A549 (cell line): Measurements from ENCODE around the gene SSTR3. TPM values are rescaled to one million over a fixed set of nuclear protein-coding genes. Genes with fewer than 3 reads are reported as not detected.

Experiments used
- ATAC-seq, 2 experiments: fragments of 200-7000 bp in 1 of 2; fragments of >200 bp in 1 of 2; cut with Nextera tagmentation in 1 of 2; cut with Tn5 transposase in 1 of 2; 3 replicates each; pipeline versions ENCODE4 v1.8.0 to v1.9.1; 2018 to 2020; ENCODE audit warnings: mild to moderate bottlenecking in 1 of 2, moderate library complexity in 1 of 2
- CTCF ChIA-PET: fragments of 300-600 bp; sonication (Branson Sonifier 250); formaldehyde crosslinking; extraction: SDS; loops from one replicate; lab custom pipeline; 2021; ENCODE audit warnings: antibody characterized with exemption, inconsistent platforms; lab: Yijun Ruan, JAX
- POLR2A ChIA-PET: fragments of 350-600 bp; formaldehyde crosslinking; extraction: SDS; loops from one replicate; lab custom pipeline; 2021; ENCODE audit warnings: antibody characterized with exemption, inconsistent platforms; lab: Yijun Ruan, JAX
- DNase-seq, 2 experiments: peaks; one replicate each; pipeline versions ENCODE4 v3.0.0 to v3.0.0-alpha.2; 2011 to 2016; ENCODE audit warnings: low read depth in 1 of 2, low spot score in 1 of 2
- FAIRE-seq: peaks from 2 replicates; lab custom pipeline; 2011; peaks lifted over from hg19 to GRCh38; lab: Jason Lieb, UNC
- H3K27ac ChIP-seq, 2 experiments: fragments of >200 bp; sonication (Bioruptor Twin); formaldehyde crosslinking; 3 replicates each; pipeline ENCODE4 v1.5.1; 2016 to 2017
- H3K4me1 ChIP-seq: fragments of >200 bp; sonication (Bioruptor Twin); formaldehyde crosslinking; 3 replicates; pipeline ENCODE4 v1.6.1; 2016
- H3K4me2 ChIP-seq: fragments of >200 bp; sonication (Bioruptor Twin); formaldehyde crosslinking; 3 replicates; pipeline ENCODE4 v1.6.1; 2016
- H3K4me3 ChIP-seq: fragments of >200 bp; sonication (Bioruptor Twin); formaldehyde crosslinking; 3 replicates; pipeline ENCODE4 v1.5.1; 2016
- H3K9me3 ChIP-seq: fragments of >200 bp; sonication (Bioruptor Twin); formaldehyde crosslinking; 3 replicates; pipeline ENCODE4 v1.6.1; 2016
- ATOH8 ChIP-seq: fragments of 250-450 bp; sonication (Bioruptor Pico); IDR thresholded peaks from 2 replicates; pipeline ENCODE4 v1.5.0; 2020; ENCODE audit warnings: low read depth, mild to moderate bottlenecking, moderate library complexity
- EHF ChIP-seq: fragments of 250-450 bp; sonication (Bioruptor Pico); IDR thresholded peaks from 2 replicates; pipeline ENCODE4 v1.5.0; 2020; ENCODE audit warnings: mild to moderate bottlenecking
- EP300 ChIP-seq, 2 experiments: fragments of >200 bp; sonication (Bioruptor Twin); formaldehyde crosslinking; IDR thresholded peaks; 2 replicates in 1 of 2; 3 replicates in 1 of 2; pipeline ENCODE4 v1.6.1; 2016 to 2017
- ESRRA ChIP-seq: fragments of 150-350 bp; IDR thresholded peaks from 2 replicates; pipeline ENCODE4 v1.6.1; 2014; ENCODE audit warnings: mild to moderate bottlenecking, low read length, borderline replicate concordance
- FOSB ChIP-seq: fragments of 250-450 bp; sonication (Bioruptor Pico); IDR thresholded peaks from 2 replicates; pipeline ENCODE4 v1.5.0; 2020; ENCODE audit warnings: mild to moderate bottlenecking, moderate library complexity
- FOXS1 ChIP-seq: fragments of 250-450 bp; sonication (Bioruptor Pico); IDR thresholded peaks from 2 replicates; pipeline ENCODE4 v1.5.0; 2020; ENCODE audit warnings: mild to moderate bottlenecking, moderate library complexity
- HES2 ChIP-seq: fragments of >200 bp; sonication (Bioruptor Twin); formaldehyde crosslinking; IDR thresholded peaks from 2 replicates; pipeline ENCODE4 v1.6.1; 2016
- HEYL ChIP-seq: fragments of 250-450 bp; sonication (Bioruptor Pico); IDR thresholded peaks from 2 replicates; pipeline ENCODE4 v1.8.0; 2021; ENCODE audit warnings: mild to moderate bottlenecking, moderate library complexity
- MAFK ChIP-seq: fragments of 450-650 bp; IDR thresholded peaks from 2 replicates; pipeline ENCODE4 v1.6.1; 2014; ENCODE audit not compliant: partially characterized antibody
- MAX ChIP-seq: IDR thresholded peaks from 2 replicates; pipeline ENCODE4 v1.6.1; 2012
- MAZ ChIP-seq: fragments of 150-350 bp; IDR thresholded peaks from 2 replicates; pipeline ENCODE4 v1.6.1; 2014; ENCODE audit warnings: antibody characterized with exemption, low read depth, low read length, borderline replicate concordance
- NPAS2 ChIP-seq: fragments of 250-450 bp; sonication (Bioruptor Pico); IDR thresholded peaks from 2 replicates; pipeline ENCODE4 v1.8.0; 2022; ENCODE audit warnings: mild to moderate bottlenecking, moderate library complexity, borderline replicate concordance
- NR3C1 ChIP-seq: fragments of >200 bp; sonication (Bioruptor Twin); formaldehyde crosslinking; IDR thresholded peaks from 3 replicates; pipeline ENCODE4 v1.6.1; 2017
- PHF8 ChIP-seq: fragments of 200-600 bp; sonication (generic); IDR thresholded peaks from 2 replicates; pipeline ENCODE4 v1.6.1; 2016; ENCODE audit warnings: low read depth, mild to moderate bottlenecking, antibody characterized with exemption, moderate library complexity, borderline replicate concordance
- POLR2A ChIP-seq: IDR thresholded peaks from 2 replicates; pipeline ENCODE4 v1.6.1; 2012; ENCODE audit warnings: mild to moderate bottlenecking, low read length
- RAD21 ChIP-seq, 2 experiments: fragments of >200 bp in 1 of 2; sonication (Bioruptor Twin) in 1 of 2; formaldehyde crosslinking in 1 of 2; IDR thresholded peaks in 1 of 2; conservative IDR thresholded peaks in 1 of 2; 2 replicates in 1 of 2; 3 replicates in 1 of 2; pipeline ENCODE4 v1.6.1; 2012 to 2018; ENCODE audit warnings: inconsistent platforms in 1 of 2
- RARB ChIP-seq: fragments of 250-450 bp; sonication (Bioruptor Pico); IDR thresholded peaks from 2 replicates; pipeline ENCODE4 v1.8.0; 2021; ENCODE audit warnings: mild to moderate bottlenecking, moderate library complexity
- RCOR1 ChIP-seq: fragments of 150-350 bp; IDR thresholded peaks from 2 replicates; pipeline ENCODE4 v1.6.1; 2014; ENCODE audit warnings: antibody characterized with exemption, low read length, low read depth
- RNF2 ChIP-seq: fragments of 200-600 bp; sonication (generic); IDR thresholded peaks from 2 replicates; pipeline ENCODE4 v1.6.1; 2016; ENCODE audit warnings: low read depth, mild to moderate bottlenecking, antibody characterized with exemption, moderate library complexity, borderline replicate concordance
- TFCP2L1 ChIP-seq: fragments of 250-450 bp; sonication (Bioruptor Pico); IDR thresholded peaks from 2 replicates; pipeline ENCODE4 v1.5.0; 2021; ENCODE audit warnings: mild to moderate bottlenecking
- ZNF302 ChIP-seq: fragments of 250-450 bp; sonication (Bioruptor Pico); IDR thresholded peaks from 2 replicates; pipeline ENCODE4 v1.9.0; 2021; ENCODE audit warnings: inconsistent platforms, mild to moderate bottlenecking, moderate library complexity
- WGBS: methylation state at CpG from one replicate; pipeline ENCODE4 v1.1.6; 2017; ENCODE audit errors: missing lambda C conversion rate; 5-methylcytosine and 5-hydroxymethylcytosine counted together
- polyA plus RNA-seq, 4 experiments: library from polyadenylated mRNA; depleted of rRNA in 3 of 4; stranded (reverse); fragments of >200 nt; fragmentation: RNase III in 1 of 4; extraction: RNeasy Plus Mini Kit Qiagen cat#74134 plus additional on column Dnase treatment in 1 of 4; gene quantifications; 2 replicates in 3 of 4; 3 replicates in 1 of 4; pipeline ENCODE4 v1.2.3, GENCODE V29; 2011 to 2017

Gene SSTR3
- polyA plus RNA-seq, 2 of the 4 experiments (the other 2 are of a cell fraction): not detected

GRCh38 chr22:37223965-37224551 is 11.8 kb upstream of the SSTR3 start:
- Histone ChIP-seq H3K27ac (no peak overlapping the region), H3K4me3 (no peak overlapping the region), H3K4me2 (no peak overlapping the region), H3K4me1 (peaks cover 8% of the 10 kb centered on the region), H3K9me3 (no peaks in the 10 kb centered on the region; the same call in 2 of the 3 replicates)
- FAIRE-seq (no peak), ATAC-seq (no peak), DNase-seq (no peak)
- 44% methylated on average over 3 of the region's 3 CpGs for WGBS
- CTCF ChIA-PET: interaction anchor here (1.2 kb wide), 1 partner anchor 47 kb away, joined by 3 read pairs; no protein-coding TSS in a partner anchor
- no peak for TF ChIP-seq ZNF302 (CRISPR knock-in tag)
- TF ChIP-seq HES2: no peak
- POLR2A ChIA-PET: interaction anchor here (0.7 kb wide), 1 partner anchor 24 kb away, joined by 3 read pairs; no protein-coding TSS in a partner anchor

GRCh38 chr22:37222440-37222971 is 10.2 kb upstream of the SSTR3 start:
- WGBS: 68% methylated on average over 8 of the region's 8 CpGs
- TF ChIP-seq RCOR1 (no peak), EP300 (IDR thresholded peaks at IDR 0.05) (no peak), TFCP2L1 (no peak), RARB (no peak), RNF2 (no peak), RAD21 (conservative IDR thresholded peaks at IDR 0.05 in 1 of 2, IDR thresholded peaks at IDR 0.05 in 1 of 2) (no peak), FOXS1 (CRISPR knock-in tag) (no peak), MAFK (no peak), PHF8 (no peak), ZNF302 (CRISPR knock-in tag) (no peak), FOSB (CRISPR knock-in tag) (no peak), NR3C1 (no peak), MAX (no peak), POLR2A (no peak), MAZ (no peak), HEYL (CRISPR knock-in tag) (no peak), ESRRA (no peak), EHF (CRISPR knock-in tag) (no peak), NPAS2 (CRISPR knock-in tag) (no peak), ATOH8 (CRISPR knock-in tag) (no peak)
- TF ChIP-seq, all 56 proteins: peak for 0
- Histone ChIP-seq H3K4me2 (no peak overlapping the region), H3K4me1 (no peaks in the 10 kb centered on the region), H3K4me3 (no peak overlapping the region), H3K27ac (no peak overlapping the region), H3K9me3 (no peaks in the 10 kb centered on the region; the same call in 2 of the 3 replicates)
- ChIA-PET POLR2A (no interaction called here), CTCF (interaction anchor here (0.9 to 1.1 kb wide), 3 partner anchors 12 to 42 kb away, joined by 3 to 4 read pairs (median 3); no protein-coding TSS in a partner anchor)
- ATAC-seq (no peak), FAIRE-seq (no peak), DNase-seq (no peak)
